Heart left ventricle (tissue), 16 donors: Measurements from ENCODE around the gene RBBP8. TPM values are rescaled to one million over a fixed set of nuclear protein-coding genes. Genes with fewer than 3 reads are reported as not detected.

Source experiments
- ATAC-seq, 4 donors: fragments of 200-7000 bp; cut with Tn5 transposase; one replicate each; pipeline ENCODE4 v1.9.1; 2020 to 2022; ENCODE audit warnings: moderate library complexity in 4 of 4, mild to moderate bottlenecking in 3 of 4, moderate number of reproducible peaks in 1 of 4
- DNase-seq, 5 donors: peaks; one replicate each; pipeline ENCODE4 v3.0.0-alpha.2; 2020
- H3K27ac ChIP-seq, 12 donors: fragments of 200-600 bp; sonication (generic) in 4 of 12; one replicate each; pipeline versions ENCODE4 v1.5.0 to v1.8.0; 2016 to 2022; ENCODE audit warnings: mild to moderate bottlenecking in 2 of 12
- H3K27me3 ChIP-seq, 9 donors: fragments of 200-600 bp; sonication (generic) in 2 of 9; one replicate each; pipeline versions ENCODE4 v1.5.1 to v1.8.0; 2016 to 2022; ENCODE audit warnings: mild to moderate bottlenecking in 3 of 9
- H3K36me3 ChIP-seq, 9 donors: fragments of 200-600 bp; sonication (generic) in 2 of 9; one replicate each; pipeline versions ENCODE4 v1.5.0 to v1.8.0; 2018 to 2022; ENCODE audit warnings: mild to moderate bottlenecking in 2 of 9
- H3K4me1 ChIP-seq, 12 donors: fragments of 200-600 bp; sonication (generic) in 4 of 12; one replicate each; pipeline versions ENCODE4 v1.5.0 to v1.8.0; 2016 to 2022; ENCODE audit warnings: mild to moderate bottlenecking in 3 of 12
- H3K4me3 ChIP-seq, 12 donors: fragments of 200-600 bp; sonication (generic) in 4 of 12; one replicate each; pipeline versions ENCODE4 v1.5.0 to v1.8.0; 2017 to 2022; ENCODE audit warnings: mild to moderate bottlenecking in 9 of 12, moderate library complexity in 4 of 12
- H3K9me3 ChIP-seq, 12 donors: fragments of 200-600 bp; sonication (generic) in 4 of 12; one replicate each; pipeline versions ENCODE4 v1.5.0 to v1.8.0; 2016 to 2022; ENCODE audit warnings: mild to moderate bottlenecking in 1 of 12
- POLR2A ChIP-seq, 2 donors: fragments of 450-650 bp; IDR thresholded peaks; one replicate each; pipeline ENCODE4 v1.6.1; 2017; ENCODE audit warnings: antibody characterized with exemption in 2 of 2, mild to moderate bottlenecking in 2 of 2, moderate library complexity in 2 of 2
- WGBS, 4 donors: extraction: QIAGEN DNeasy Blood & Tissue Kit in 2 of 4; methylation state at CpG; one replicate each; pipeline versions ENCODE4 v1.1.5 to v1.1.7; 2013 to 2018; 5-methylcytosine and 5-hydroxymethylcytosine counted together
- intact Hi-C, 10 donors: fragments of 100-400 bp; cut with DNase I; formaldehyde crosslinking; loops; one replicate each; pipeline versions ENCODE4 v1.11.1 to v1.14.2; 2022
- polyA plus RNA-seq, 2 donors: library from polyadenylated mRNA; stranded (reverse); fragments of 200-250 nt; gene quantifications; one replicate each; pipeline ENCODE4 v1.2.3, GENCODE V29; 2013
- total RNA-seq, 9 donors: library from RNA; depleted of rRNA in 2 of 9; stranded (reverse); fragments of >200 nt in 2 of 9; fragmentation: NEBNext Ultra II Directional in 3 of 9; extraction: Animal tissue kit (Norgen Biotek cat#: 25700) in 3 of 9; gene quantifications; one replicate each; pipeline versions ENCODE4 v1.1.0 to v1.2.4, GENCODE V29; 2016 to 2023
- TF ChIP-seq, protein P1 (sequence below), 12 donors: fragments of 200-600 bp; sonication (generic) in 4 of 12; IDR thresholded peaks; one replicate each; pipeline versions ENCODE4 v1.5.0 to v1.8.0; 2018 to 2022; ENCODE audit warnings: antibody characterized with exemption in 12 of 12, mild to moderate bottlenecking in 5 of 12
- donor health status: ischemic (EF 13 %, LVEDD 7.1; RV severe dilation, severe dysfunction).
- donor health status: healthy with polysubstance abuse.
- donor health status: DM: no; HTN: yes; CAD: no.
- donor health status: DM: no; HTN: no; CAD: no.
- donor health status: ischemic (EF 25% LVEDD 6.9; RV normal size, moderate dysfunction).
- donor health status: ischemic (EF 25% LVEDD 5.7; RV mildly dilated, moderate dysfunction).
- donor health status: healthy.
- donor health status: DM: yes; HTN: yes; CAD: no.
- donor health status: ischemic (EF 35%, LVEDD 5.7; RV mildly dilated, moderate dysfunction).
- donor health status: nonischemic (EF 11% LVEDD 7.7; RV severe dilation, severe dysfunction).
- donor health status: DM: yes; HTN: yes; CAD: no.
- donor health status: PGD.
- donor health status: ischemic (EF 29% LVEDD 5.4; RV normal size, mild dysfunction).
- donor health status: nonischemic (EF 23%, LVEDD 6.1; RV moderate dilation, normal function).

Gene RBBP8
- total and polyA plus RNA-seq, 11 donors = 5.1 to 12.2 (median 8.8) TPM

GRCh38 chr18:22961156-22961555 is 28.0 kb downstream of the RBBP8 start:
- DNase-seq (no peak), ATAC-seq (no peak)
- H3K9me3 ChIP-seq = no peaks in the 10 kb centered on the region
- intact Hi-C loops = no loop called here
- peaks cover 0 to 11% (median 0%) of the 10 kb centered on the region in 9 donors for H3K36me3 ChIP-seq
- no peak overlapping the region for H3K27ac ChIP-seq
- WGBS, 4 donors = 93 to 99% (median 96%) methylated on average over 1 of the region's 1 CpG
- no peak for TF ChIP-seq POLR2A (IDR thresholded peaks at IDR 0.05)
- TF ChIP-seq, protein P1, sequence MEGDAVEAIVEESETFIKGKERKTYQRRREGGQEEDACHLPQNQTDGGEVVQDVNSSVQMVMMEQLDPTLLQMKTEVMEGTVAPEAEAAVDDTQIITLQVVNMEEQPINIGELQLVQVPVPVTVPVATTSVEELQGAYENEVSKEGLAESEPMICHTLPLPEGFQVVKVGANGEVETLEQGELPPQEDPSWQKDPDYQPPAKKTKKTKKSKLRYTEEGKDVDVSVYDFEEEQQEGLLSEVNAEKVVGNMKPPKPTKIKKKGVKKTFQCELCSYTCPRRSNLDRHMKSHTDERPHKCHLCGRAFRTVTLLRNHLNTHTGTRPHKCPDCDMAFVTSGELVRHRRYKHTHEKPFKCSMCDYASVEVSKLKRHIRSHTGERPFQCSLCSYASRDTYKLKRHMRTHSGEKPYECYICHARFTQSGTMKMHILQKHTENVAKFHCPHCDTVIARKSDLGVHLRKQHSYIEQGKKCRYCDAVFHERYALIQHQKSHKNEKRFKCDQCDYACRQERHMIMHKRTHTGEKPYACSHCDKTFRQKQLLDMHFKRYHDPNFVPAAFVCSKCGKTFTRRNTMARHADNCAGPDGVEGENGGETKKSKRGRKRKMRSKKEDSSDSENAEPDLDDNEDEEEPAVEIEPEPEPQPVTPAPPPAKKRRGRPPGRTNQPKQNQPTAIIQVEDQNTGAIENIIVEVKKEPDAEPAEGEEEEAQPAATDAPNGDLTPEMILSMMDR (IDR thresholded peaks at IDR 0.05) = no peak
- no peak overlapping the region for H3K4me3 ChIP-seq
- no peaks in the 10 kb centered on the region for H3K27me3 ChIP-seq
- H3K4me1 ChIP-seq = no peaks in the 10 kb centered on the region

DNA sequence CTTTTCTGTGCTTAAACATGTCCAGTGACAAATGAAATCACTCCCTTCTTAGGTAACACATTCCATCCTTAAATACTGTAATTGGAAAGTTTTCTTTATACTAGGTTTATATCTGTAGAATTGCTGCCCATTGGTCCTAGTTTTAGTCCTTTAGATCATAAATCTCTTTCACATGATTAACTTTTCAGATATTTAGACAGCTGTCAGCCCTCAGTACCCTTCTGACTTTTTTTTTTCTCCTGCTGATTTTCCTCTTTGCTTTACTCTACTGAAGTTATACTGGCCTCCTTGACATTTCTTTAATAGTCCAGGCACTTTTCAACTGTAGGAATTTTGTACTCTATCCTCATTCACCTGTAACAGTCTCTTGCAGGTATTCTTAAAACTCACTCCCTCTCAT is 28.9 kb downstream of the RBBP8 start:
- Histone ChIP-seq H3K36me3 (peaks cover 0 to 11% (median 0%) of the 10 kb centered on the region in 9 donors), H3K4me1 (no peaks in the 10 kb centered on the region), H3K27ac (no peak overlapping the region), H3K9me3 (no peaks in the 10 kb centered on the region), H3K27me3 (no peaks in the 10 kb centered on the region), H3K4me3 (no peak overlapping the region)
- intact Hi-C loops = no loop called here
- no peak for TF ChIP-seq POLR2A (IDR thresholded peaks at IDR 0.05)
- TF ChIP-seq, protein P1 (IDR thresholded peaks at IDR 0.05) = no peak
- ATAC-seq (no peak), DNase-seq (no peak)

GRCh38 chr18:22964116-22964515 is 31.0 kb downstream of the RBBP8 start:
- TF ChIP-seq, protein P1 (IDR thresholded peaks at IDR 0.05) = no peak
- TF ChIP-seq POLR2A (IDR thresholded peaks at IDR 0.05) = no peak
- no peak for ATAC-seq
- Histone ChIP-seq H3K36me3 (peaks cover 0 to 3% (median 0%) of the 10 kb centered on the region in 9 donors), H3K27me3 (no peaks in the 10 kb centered on the region), H3K4me1 (no peaks in the 10 kb centered on the region), H3K27ac (no peak overlapping the region), H3K4me3 (no peak overlapping the region), H3K9me3 (no peaks in the 10 kb centered on the region)
- no peak for DNase-seq
- intact Hi-C loops = no loop called here
- WGBS, 4 donors = 88 to 91% (median 89%) methylated on average over 3 of the region's 3 CpGs

DNA sequence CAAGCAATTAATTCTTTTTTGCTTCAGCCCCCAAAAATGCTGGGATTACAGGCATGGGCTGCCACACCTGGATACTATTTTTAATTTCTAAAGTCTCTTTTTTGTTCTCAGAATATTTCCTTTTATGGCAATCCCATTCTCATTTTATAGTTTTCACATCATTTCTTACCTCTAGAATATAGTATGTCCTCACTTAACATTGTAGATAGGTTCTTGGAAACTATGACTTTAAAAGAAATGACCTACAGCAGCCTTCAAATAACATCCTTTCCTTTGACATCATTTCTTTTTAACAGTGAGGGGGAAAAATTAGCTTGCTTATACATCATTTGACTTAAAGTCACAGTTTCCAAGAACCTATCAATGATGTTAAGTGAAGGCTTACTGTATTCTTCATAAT is 31.6 kb downstream of the RBBP8 start:
- no peaks in the 10 kb centered on the region for H3K4me1 ChIP-seq
- intact Hi-C loops = no loop called here
- H3K27ac ChIP-seq = no peak overlapping the region
- ATAC-seq (no peak), DNase-seq (no peak)
- no peaks in the 10 kb centered on the region for H3K9me3 ChIP-seq
- H3K36me3 ChIP-seq = peaks cover 0 to 3% (median 0%) of the 10 kb centered on the region in 9 donors
- H3K27me3 ChIP-seq = no peaks in the 10 kb centered on the region
- no peak overlapping the region for H3K4me3 ChIP-seq
- no peak for TF ChIP-seq POLR2A (IDR thresholded peaks at IDR 0.05)
- TF ChIP-seq, protein P1 (IDR thresholded peaks at IDR 0.05) = no peak
